Measurements from ENCODE around the gene BLACAT1.

DNA sequence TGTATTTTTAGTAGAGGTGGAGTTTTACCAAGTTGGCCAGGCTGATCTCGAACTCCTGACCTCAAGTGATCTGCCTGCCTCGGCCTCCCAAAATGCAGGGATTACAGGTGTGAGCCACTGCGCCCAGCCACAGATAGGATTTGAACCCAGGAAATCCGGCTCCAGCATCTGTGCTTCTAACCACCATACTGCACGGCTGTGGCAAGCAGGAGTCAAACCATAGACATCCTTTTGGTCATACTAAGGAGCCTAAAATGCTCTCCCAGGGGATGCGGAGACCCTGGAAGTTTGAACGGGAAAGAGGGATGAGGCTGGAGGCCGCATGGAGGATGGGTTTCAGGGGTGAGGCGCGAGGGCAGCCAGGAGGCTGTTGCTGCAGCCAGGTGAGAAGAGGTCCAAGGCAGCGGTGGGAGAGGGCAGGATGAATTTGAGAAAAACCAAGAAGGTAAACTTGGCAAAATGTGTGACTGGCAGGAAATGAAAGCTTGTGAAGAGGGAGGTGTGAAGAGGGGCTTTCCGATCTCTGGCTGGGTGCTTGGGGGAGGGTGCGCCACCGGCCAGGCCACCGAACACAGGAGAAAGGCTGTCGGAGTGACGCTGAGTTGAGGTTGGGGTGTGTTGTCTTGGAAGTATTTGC lies 24.6 kb upstream of the BLACAT1 start:
- TF ChIP-seq, protein P1, sequence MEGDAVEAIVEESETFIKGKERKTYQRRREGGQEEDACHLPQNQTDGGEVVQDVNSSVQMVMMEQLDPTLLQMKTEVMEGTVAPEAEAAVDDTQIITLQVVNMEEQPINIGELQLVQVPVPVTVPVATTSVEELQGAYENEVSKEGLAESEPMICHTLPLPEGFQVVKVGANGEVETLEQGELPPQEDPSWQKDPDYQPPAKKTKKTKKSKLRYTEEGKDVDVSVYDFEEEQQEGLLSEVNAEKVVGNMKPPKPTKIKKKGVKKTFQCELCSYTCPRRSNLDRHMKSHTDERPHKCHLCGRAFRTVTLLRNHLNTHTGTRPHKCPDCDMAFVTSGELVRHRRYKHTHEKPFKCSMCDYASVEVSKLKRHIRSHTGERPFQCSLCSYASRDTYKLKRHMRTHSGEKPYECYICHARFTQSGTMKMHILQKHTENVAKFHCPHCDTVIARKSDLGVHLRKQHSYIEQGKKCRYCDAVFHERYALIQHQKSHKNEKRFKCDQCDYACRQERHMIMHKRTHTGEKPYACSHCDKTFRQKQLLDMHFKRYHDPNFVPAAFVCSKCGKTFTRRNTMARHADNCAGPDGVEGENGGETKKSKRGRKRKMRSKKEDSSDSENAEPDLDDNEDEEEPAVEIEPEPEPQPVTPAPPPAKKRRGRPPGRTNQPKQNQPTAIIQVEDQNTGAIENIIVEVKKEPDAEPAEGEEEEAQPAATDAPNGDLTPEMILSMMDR (IDR thresholded peaks at IDR 0.05): no peak
- no peak for TF ChIP-seq POLR2A (IDR thresholded peaks at IDR 0.05)
